Thyroid gland (tissue), 4 donors: ENCODE measurements around the gene MTFR2. TPM values are rescaled to one million over a fixed set of nuclear protein-coding genes. Genes with fewer than 3 reads are reported as not detected.

Experiments
- DNase-seq, 2 donors: peaks; one replicate each; pipeline ENCODE4 v3.0.0-alpha.2; 2019
- H3K27ac ChIP-seq, 3 donors: fragments of 200-600 bp; sonication (generic); 1 replicate in 2 of 3; 2 replicates in 1 of 3; pipeline ENCODE4 v1.5.1; 2016 to 2019; ENCODE audit warnings: mild to moderate bottlenecking in 1 of 3, moderate library complexity in 1 of 3
- H3K27me3 ChIP-seq: fragments of 200-600 bp; sonication (generic); one replicate; pipeline ENCODE4 v1.5.1; 2019
- H3K36me3 ChIP-seq, 2 donors: fragments of 200-600 bp; sonication (generic); one replicate each; pipeline ENCODE4 v1.5.1; 2016 to 2019
- H3K4me1 ChIP-seq, 2 donors: fragments of 200-600 bp; sonication (generic); one replicate each; pipeline ENCODE4 v1.5.1; 2017 to 2019
- H3K4me3 ChIP-seq, 3 donors: fragments of 200-600 bp; sonication (generic); replicated peaks in 1 of 3; 1 replicate in 2 of 3; 2 replicates in 1 of 3; pipeline ENCODE4 v1.5.1; 2016; ENCODE audit warnings: mild to moderate bottlenecking in 1 of 3
- H3K9me3 ChIP-seq: fragments of 200-600 bp; sonication (generic); one replicate; pipeline ENCODE4 v1.5.1; 2017
- CTCF ChIP-seq, 6 experiments: fragments of 200-600 bp in 3 of 6; fragments of 450-650 bp in 3 of 6; sonication (generic) in 3 of 6; IDR thresholded peaks; one replicate each; pipeline ENCODE4 v1.5.1; 2016 to 2019; ENCODE audit warnings: antibody characterized with exemption in 6 of 6, mild to moderate bottlenecking in 2 of 6, inconsistent platforms in 1 of 6, moderate library complexity in 1 of 6
- POLR2A ChIP-seq, 2 donors: fragments of 450-650 bp; IDR thresholded peaks; one replicate each; pipeline ENCODE4 v1.6.1; 2017; ENCODE audit warnings: antibody characterized with exemption in 2 of 2, mild to moderate bottlenecking in 2 of 2, moderate library complexity in 1 of 2
- WGBS, 2 donors: methylation state at CpG; one replicate each; pipeline ENCODE4 v1.1.5; 2017; 5-methylcytosine and 5-hydroxymethylcytosine counted together
- intact Hi-C: fragments of 100-400 bp; cut with DNase I; formaldehyde crosslinking; loops from one replicate; pipeline ENCODE4 v1.15.1; 2023
- total RNA-seq, 4 donors: library from RNA; depleted of rRNA; stranded (reverse); fragments of >200 nt; gene quantifications; one replicate each; pipeline ENCODE4 v1.2.3, GENCODE V29; 2016

MTFR2 gene
- total RNA-seq, result under 1 TPM in 2 of 4 donors, not detected in 2; 0.54 to 0.59 TPM

DNA sequence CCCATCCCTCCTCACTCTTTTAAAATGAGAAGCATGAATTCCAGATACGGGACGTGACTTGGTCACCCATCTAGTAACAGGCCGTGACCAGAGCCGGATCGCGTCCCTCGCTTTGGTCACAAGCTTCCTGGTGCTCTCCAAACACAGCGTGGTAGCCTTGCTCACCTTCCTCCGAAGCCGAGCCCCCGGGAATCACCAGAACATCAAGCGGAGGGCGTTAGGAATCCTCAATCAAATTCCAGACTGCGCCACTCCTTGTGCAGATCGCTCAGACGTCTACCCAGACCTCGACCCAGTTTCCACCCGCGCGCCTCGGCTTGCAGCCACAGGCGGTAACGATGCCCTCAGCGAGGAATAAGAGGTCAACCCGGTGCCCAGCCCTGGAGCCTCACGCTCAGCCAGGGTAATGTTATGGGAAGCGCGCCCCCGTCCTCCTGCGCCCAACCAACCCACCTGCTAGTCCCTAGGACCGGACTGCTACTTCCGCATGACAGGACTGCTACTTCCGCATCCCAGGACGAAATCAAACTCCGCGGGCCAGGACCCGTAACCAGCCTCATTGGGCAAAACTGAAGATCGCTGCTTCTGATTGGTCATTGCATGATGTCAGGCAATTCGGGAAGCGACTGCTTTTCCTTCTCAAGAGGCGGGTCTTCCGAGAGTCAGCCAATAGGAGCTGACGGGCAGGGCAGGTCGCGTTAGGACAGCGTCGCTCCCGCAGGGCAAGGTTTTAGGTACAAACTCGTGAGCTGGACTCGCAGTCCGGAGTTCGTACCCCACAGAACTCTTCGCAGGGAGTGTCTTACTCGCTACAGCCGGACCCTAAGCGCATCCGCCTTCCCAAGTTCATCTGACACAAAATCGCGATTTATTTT lies at the start of gene MTFR2:
Gene MTFR2 (minus strand): TSS at position 501 of the 875 bp plus-strand sequence. CDS start 1,212 bp downstream, outside the sequence.
- Histone ChIP-seq H3K9me3 (no peaks in the 10 kb centered on the region), H3K4me3 (peak within 1 kb of the TSS; percentile 42 to 47 (median 45)), H3K27ac (peak within 1 kb of the TSS; percentile 18 to 27 (median 21)), H3K4me1 (peaks cover 10 to 15% of the 10 kb centered on the region in 2 donors), H3K27me3 (no peaks in the 10 kb centered on the region), H3K36me3 (no peaks in the 10 kb centered on the region)
- TF ChIP-seq CTCF (IDR thresholded peaks at IDR 0.05) (no peak), POLR2A (IDR thresholded peaks at IDR 0.05) (peak in 1 of 2 donors; percentile 53)
- intact Hi-C loops, result no loop called here
- DNase-seq, result peak; percentile 95 to 97
- 0 to 1% methylated on average over 48 to 56 of the region's 59 CpGs for WGBS, 2 donors

DNA sequence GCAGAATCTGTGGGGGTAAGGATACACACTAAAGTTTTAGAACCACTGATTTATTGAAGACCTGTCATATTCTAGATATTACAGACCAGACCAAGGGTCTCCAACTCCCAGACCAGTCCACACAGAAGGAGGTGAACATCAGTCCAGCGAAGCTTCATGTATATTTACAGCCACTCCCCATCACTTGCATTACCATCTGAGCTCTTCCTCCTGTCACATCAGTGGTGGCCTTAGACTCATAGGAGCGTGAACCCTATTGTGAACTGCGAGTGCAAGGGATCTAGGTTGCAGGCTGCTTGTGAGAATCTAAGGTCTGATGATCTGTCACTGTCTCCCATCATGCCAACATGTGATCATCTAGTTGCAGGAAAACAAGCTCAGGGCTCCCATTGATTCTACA lies 44.5 kb upstream of the MTFR2 start:
- DNase-seq, result no peak
- Histone ChIP-seq H3K9me3 (no peaks in the 10 kb centered on the region), H3K27ac (no peak overlapping the region), H3K27me3 (no peaks in the 10 kb centered on the region), H3K36me3 (no peaks in the 10 kb centered on the region), H3K4me3 (no peak overlapping the region), H3K4me1 (peaks cover 6 to 7% of the 10 kb centered on the region in 2 donors)
- intact Hi-C loops, result no loop called here
- TF ChIP-seq POLR2A (IDR thresholded peaks at IDR 0.05), result no peak
- no peak for TF ChIP-seq CTCF (IDR thresholded peaks at IDR 0.05)
- WGBS, 2 donors, result 90 to 93% methylated on average over 3 of the region's 3 CpGs

- Histone ChIP-seq H3K27me3 (no peaks in the 10 kb centered on the region), H3K36me3 (no peaks in the 10 kb centered on the region), H3K4me1 (peaks cover 32 to 34% of the 10 kb centered on the region in 2 donors), H3K9me3 (no peaks in the 10 kb centered on the region), H3K27ac (peak overlapping the region; percentile 86 to 100 (median 100)), H3K4me3 (peak overlapping the region in 2 of 3 donors; percentile 12 to 88)
- 7% methylated on average over 21 to 22 of the region's 22 CpGs for WGBS, 2 donors
- TF ChIP-seq POLR2A (IDR thresholded peaks at IDR 0.05) (no peak), CTCF (IDR thresholded peaks at IDR 0.05) (no peak)
- DNase-seq, result peak; percentile 65 to 67
- intact Hi-C loops, result no loop called here
These were observed 40.4 kb upstream of the MTFR2 start for GRCh38 chr6:136290410-136291010.

DNA sequence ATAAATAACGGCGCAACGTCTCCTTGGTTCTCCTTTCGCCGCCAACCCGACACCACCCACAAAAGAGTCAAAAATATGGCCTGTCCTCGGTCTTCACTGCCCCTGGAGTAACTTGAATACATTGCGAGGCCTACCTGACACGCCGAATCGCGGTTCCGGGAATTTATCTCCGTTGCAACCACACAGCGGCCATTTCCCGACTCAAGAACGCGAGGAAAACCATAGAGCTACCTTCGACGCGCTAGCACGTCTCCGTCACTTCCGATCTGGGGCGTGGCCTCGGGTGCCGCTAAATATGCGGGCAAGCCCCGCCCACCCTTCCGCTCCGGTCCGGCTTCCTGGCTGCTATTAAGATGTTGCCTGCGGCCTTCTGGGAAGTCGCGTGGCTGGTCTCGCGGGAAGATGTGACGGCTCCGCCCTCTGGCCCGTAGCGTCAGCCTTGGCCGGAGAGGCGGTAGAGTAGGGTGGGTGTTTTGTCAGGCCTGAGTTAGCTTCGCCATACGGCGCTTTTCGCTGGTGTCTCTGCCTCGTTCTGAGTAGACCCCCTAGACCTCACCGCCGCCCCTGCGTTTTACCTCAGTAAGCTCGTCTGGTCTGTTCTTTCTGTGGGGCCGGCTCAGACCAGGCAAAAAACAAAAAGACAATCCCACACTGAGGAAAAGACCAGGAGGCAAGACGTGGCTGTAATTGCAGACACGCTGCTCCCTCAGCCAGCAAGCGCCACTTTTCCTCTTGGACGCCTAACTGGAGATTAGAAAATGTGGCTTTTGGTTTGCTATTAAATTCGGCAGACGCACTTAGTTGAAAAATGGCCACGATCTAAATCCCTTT lies 39.7 kb upstream of the MTFR2 start, which contains the start of gene BCLAF1:
Gene BCLAF1 (minus strand): TSS at position 268 of the 831 bp plus-strand sequence. CDS start 9,980 bp downstream, outside the sequence.
- intact Hi-C loops, result no loop called here
- TF ChIP-seq CTCF (IDR thresholded peaks at IDR 0.05) (peak in 1 of 6 experiments; percentile 7), POLR2A (IDR thresholded peaks at IDR 0.05) (peak; percentile 87 to 99)
- peaks cover 39 to 40% of the 10 kb centered on the region in 2 donors for H3K4me1 ChIP-seq
- H3K27ac ChIP-seq, result peak within 1 kb of the TSS; percentile 97 to 100 (median 100)
- H3K36me3 ChIP-seq, result no peaks in the 10 kb centered on the region
- 0% methylated on average over 33 to 44 of the region's 60 CpGs for WGBS, 2 donors
- H3K27me3 ChIP-seq, result no peaks in the 10 kb centered on the region
- H3K9me3 ChIP-seq, result no peaks in the 10 kb centered on the region
- peak; percentile 99 for DNase-seq
- peak within 1 kb of the TSS; percentile 72 to 88 (median 86) for H3K4me3 ChIP-seq
